Cardiac septum (tissue), 1 donor: ENCODE data around the gene DYNLRB1. TPM values are rescaled to one million over a fixed set of nuclear protein-coding genes. Genes with fewer than 3 reads are reported as not detected.
"Not testable (repeated sequence)": the region's sequence is repeated elsewhere in the genome, so short reads cannot be mapped to it uniquely, and the experiment has no call there.

Source experiments
- DNase-seq: peaks from one replicate; pipeline ENCODE4 v3.0.0-alpha.2; 2020; ENCODE audit warnings: low spot score
- intact Hi-C: fragments of 100-400 bp; cut with DNase I; formaldehyde crosslinking; loops from one replicate; pipeline ENCODE4 v1.14.0; 2022
- total RNA-seq: library from RNA; stranded (reverse); fragmentation: NEBNext Ultra II Directional; extraction: Animal tissue kit (Norgen Biotek cat#: 25700); gene quantifications from one replicate; pipeline ENCODE4 v1.2.1, GENCODE V29; 2021
- donor health status: DM: no; HTN: no; CAD: no.

The DYNLRB1 gene
- total RNA-seq, 1 donor from 2014 or later = 157 TPM

GRCh38 chr20:34507702-34508413 lies 8.4 kb upstream of the DYNLRB1 start:
- intact Hi-C loops = no loop called here
- no peak for DNase-seq

DNA sequence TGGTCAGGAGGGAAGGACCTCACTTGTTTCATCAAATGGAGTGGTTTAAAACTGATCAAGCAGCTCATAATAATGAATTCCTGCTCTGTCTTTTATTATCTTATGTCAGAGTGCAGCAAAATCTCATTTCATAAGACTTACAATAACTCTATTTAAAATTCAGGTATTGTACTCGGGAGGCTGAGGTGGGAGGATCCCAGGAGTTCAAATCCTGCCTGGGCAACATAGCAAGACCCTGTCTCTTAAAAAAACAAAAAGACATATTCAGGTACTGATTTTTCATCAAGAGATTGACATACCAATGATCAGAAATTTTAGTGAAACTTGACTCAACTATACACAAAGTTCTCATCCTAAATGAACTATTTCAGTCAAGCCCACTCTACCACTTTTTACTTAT lies 5.6 kb upstream of the DYNLRB1 start:
- DNase-seq = no peak
- intact Hi-C loops = no loop called here

GRCh38 chr20:34511891-34512265 lies 4.3 kb upstream of the DYNLRB1 start:
- intact Hi-C loops = no loop called here
- no peak for DNase-seq

- intact Hi-C loops = no loop called here
- DNase-seq = no peak
Measured at GRCh38 chr20:34512266-34512954, 3.8 kb upstream of the DYNLRB1 start.

- no peak for DNase-seq
- intact Hi-C loops = no loop called here
Measured at GRCh38 chr20:34512955-34513419, 3.2 kb upstream of the DYNLRB1 start.

GRCh38 chr20:34514034-34514433 lies 2.2 kb upstream of the DYNLRB1 start:
- intact Hi-C loops, DNase-seq: not testable (repeated sequence)

- no peak for DNase-seq
- intact Hi-C loops = no loop called here
Measured at GRCh38 chr20:34514897-34515483, 1.2 kb upstream of the DYNLRB1 start.

GRCh38 chr20:34515484-34516246 lies 557 bp upstream of the DYNLRB1 start:
- intact Hi-C loops = no loop called here
- no peak for DNase-seq

DNA sequence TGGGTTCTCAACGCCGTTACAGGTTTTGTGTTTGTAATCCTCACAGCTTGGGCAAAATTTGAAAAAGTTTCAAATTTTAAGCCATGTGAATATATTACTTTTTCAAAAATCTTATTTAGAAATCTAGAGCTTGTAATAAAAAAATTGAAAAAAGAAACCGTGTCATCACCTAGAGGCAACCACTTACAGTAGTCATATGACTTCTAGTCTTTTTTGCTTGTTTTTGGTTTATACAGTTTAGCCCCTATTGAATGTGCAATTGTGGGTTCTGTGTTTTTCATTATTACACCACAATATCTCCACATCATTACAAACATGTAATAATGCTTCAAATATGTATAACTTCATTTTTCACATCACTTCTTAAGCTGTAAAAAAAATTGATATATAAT lies 888 bp downstream of the DYNLRB1 start:
- intact Hi-C loops = no loop called here
- no peak for DNase-seq

DNA sequence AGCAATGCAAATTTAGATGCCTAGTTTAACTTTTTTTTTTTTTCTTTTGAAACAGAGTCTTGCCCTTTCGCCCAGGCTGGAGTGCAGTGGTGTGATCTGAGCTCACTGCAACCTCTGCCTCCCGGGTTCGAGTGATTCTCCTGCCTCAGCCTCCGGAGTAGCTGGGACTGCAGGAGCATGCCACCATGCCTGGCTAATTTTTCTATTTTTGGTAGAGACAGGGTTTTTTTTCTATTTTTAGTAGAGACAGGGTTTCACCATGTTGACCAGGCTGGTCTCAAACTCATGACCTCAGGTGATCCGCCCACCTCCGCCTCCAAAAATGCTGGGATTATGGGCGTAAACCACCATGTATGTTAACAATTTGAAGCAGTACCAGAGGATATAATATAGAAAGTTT lies 2.6 kb downstream of the DYNLRB1 start:
- DNase-seq, intact Hi-C loops: not testable (repeated sequence)

DNA sequence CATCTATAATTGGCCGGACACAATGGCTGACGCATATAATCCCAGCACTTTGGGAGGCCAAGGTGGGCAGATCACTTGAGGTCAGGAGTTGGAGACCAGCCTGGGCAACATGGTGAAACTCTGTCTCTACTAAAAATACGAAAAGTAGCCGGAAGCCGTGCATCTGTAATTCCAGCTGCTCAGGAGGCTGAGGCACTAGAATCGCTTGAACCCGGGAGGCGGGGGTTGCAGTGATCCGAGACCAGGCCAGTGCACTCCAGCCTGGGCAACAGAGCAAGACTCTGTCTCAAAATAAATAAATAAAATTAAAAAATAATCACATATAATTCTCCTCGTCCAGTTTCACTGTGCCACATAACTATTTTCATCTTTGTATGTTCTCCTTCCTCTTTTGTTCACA lies 3.6 kb downstream of the DYNLRB1 start:
- DNase-seq = not testable (repeated sequence)
- intact Hi-C loops = loop anchor here (5.0 kb wide), 1 partner anchor 48 kb away; no protein-coding TSS in a partner anchor

- no peak for DNase-seq
- intact Hi-C loops = loop anchor here (5.0 kb wide), 1 partner anchor 51 kb away; no protein-coding TSS in a partner anchor
Measured at GRCh38 chr20:34522969-34523871, 7.0 kb downstream of the DYNLRB1 start.

- intact Hi-C loops = loop anchor here (5.0 kb wide), 1 partner anchor 52 kb away; no protein-coding TSS in a partner anchor
- DNase-seq = no peak
Measured at GRCh38 chr20:34524426-34524825, 8.2 kb downstream of the DYNLRB1 start.

DNA sequence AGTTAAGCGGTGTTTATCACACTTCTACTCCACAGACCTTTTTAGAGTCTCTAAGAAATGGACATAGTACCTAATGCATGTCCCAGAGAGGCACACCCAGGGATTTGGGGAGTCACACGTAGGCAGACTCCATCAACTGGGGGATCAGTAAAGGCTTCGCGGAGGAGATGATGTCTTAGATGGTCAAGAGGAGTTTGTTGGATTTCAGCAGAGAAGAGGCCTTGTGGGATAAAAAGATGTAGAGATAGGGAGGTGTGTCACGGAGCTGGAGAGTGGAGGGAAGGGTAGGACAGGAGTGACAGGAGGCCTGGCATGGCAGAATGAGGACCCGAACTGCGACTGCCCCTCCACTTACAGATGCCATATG lies 9.1 kb downstream of the DYNLRB1 start:
- intact Hi-C loops = loop anchor here (5.0 kb wide), 2 partner anchors 52 to 213 kb away; no protein-coding TSS in a partner anchor
- DNase-seq = no peak

DNA sequence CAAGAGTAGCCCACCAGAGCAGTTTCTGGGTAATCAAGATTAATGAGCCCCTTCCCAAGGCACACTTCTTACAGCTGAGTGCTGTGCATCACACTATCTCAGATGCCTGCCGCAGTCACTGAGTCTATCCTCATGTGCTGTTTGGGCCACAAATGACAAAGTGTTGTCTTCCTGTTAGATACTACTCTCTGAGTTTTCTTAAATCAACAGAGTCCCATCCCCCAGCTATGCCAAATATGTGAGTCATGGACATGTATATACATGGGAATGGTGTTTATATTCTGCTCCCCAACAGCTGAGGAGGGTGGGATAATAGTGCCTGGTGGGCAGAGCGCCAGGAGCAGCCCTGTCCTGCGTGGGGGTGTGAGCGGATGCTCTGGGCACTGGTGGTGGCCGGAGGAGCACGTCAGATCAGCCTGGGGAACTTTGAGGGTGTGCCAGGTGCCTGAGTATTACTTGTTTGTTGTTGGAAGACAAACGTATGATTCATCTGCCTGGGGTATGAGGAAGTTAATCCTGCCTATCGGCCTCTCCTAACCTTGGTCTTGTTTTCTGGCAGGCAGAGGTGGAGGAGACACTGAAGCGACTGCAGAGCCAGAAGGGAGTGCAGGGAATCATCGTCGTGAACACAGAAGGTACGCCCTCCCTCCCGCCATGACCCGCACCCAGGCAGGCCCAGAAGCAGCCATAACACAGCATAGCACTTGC lies 9.6 kb downstream of the DYNLRB1 start:
- intact Hi-C loops = loop anchor here (5.0 kb wide), 2 partner anchors 51 to 214 kb away; no protein-coding TSS in a partner anchor
- peak; percentile 77 for DNase-seq

- intact Hi-C loops = loop anchor here (5.0 kb wide), 2 partner anchors 51 to 214 kb away; no protein-coding TSS in a partner anchor
Measured at GRCh38 chr20:34526466-34526865, 10.2 kb downstream of the DYNLRB1 start.

DNA sequence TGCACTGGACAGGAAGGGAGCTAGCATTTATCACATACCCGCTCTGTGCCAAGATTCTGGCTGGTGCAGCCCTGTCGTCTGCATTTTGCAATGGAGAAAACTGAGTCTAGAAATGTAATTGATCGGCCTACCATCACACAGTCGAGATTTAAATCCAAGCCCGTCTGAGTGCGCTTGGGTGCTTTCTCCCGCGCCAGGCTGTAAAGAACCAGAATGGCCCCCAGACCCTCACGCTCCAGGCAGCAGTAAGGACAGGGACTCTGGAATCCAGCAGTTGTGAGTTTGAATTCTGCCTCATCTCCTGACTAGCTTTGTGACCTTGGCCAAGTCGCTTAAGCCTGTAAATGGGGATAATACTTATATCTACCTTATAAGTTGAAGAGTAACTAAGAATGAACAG lies 10.8 kb downstream of the DYNLRB1 start:
- DNase-seq = peak; percentile 27
- intact Hi-C loops = loop anchor here (5.0 kb wide), 2 partner anchors 50 to 215 kb away; no protein-coding TSS in a partner anchor

More at GRCh38 chr20:34526466-34526865, 10.2 kb downstream of the DYNLRB1 start:
- DNase-seq = peak; percentile 22

- intact Hi-C loops = loop anchor here (5.0 kb wide), 2 partner anchors 48 to 217 kb away; no protein-coding TSS in a partner anchor
- peak; percentile 78 for DNase-seq
Measured at GRCh38 chr20:34528921-34529297, 12.7 kb downstream of the DYNLRB1 start.
